Fibroblast of mammary gland (primary cell): ENCODE measurements around the gene CLIC1.

Experiments
- DNase-seq: peaks from one replicate; pipeline ENCODE4 v3.0.0-alpha.2; 2010; ENCODE audit warnings: low read depth
- H3K4me3 ChIP-seq: 2 replicates; pipeline ENCODE4 v1.5.1; 2011; ENCODE audit warnings: low read depth, mild to moderate bottlenecking, low read length, moderate library complexity; ENCODE audit not compliant: control insufficient read depth
- TF ChIP-seq, protein P1 (sequence below): conservative IDR thresholded peaks from 2 replicates; pipeline ENCODE4 v1.5.1; 2011; ENCODE audit warnings: low read depth, low read length, inconsistent platforms; ENCODE audit not compliant: control insufficient read depth, insufficient read depth

The CLIC1 gene

DNA sequence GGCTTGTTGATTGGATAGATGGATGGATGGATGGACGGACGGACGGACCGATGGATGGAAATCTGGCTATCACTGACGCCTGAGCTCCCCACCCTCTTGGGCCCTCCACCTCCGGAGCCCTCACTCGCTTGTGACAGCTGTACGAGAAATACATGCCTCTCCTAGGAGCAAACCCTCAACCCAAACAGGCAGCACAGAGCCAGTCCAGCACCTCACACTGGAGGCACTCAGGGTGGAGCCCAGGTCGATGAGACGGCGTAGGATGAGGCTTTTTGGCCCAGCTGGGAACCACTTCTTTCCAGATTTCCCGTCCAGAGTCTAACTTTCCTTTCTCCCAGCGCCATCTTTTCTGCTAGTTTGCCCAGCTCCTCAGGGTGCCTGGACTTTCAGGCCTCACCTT lies 52.7 kb downstream of the CLIC1 start:
- DNase-seq = no peak
- H3K4me3 ChIP-seq = no peak overlapping the region
- TF ChIP-seq, protein P1, sequence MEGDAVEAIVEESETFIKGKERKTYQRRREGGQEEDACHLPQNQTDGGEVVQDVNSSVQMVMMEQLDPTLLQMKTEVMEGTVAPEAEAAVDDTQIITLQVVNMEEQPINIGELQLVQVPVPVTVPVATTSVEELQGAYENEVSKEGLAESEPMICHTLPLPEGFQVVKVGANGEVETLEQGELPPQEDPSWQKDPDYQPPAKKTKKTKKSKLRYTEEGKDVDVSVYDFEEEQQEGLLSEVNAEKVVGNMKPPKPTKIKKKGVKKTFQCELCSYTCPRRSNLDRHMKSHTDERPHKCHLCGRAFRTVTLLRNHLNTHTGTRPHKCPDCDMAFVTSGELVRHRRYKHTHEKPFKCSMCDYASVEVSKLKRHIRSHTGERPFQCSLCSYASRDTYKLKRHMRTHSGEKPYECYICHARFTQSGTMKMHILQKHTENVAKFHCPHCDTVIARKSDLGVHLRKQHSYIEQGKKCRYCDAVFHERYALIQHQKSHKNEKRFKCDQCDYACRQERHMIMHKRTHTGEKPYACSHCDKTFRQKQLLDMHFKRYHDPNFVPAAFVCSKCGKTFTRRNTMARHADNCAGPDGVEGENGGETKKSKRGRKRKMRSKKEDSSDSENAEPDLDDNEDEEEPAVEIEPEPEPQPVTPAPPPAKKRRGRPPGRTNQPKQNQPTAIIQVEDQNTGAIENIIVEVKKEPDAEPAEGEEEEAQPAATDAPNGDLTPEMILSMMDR = no peak

DNA sequence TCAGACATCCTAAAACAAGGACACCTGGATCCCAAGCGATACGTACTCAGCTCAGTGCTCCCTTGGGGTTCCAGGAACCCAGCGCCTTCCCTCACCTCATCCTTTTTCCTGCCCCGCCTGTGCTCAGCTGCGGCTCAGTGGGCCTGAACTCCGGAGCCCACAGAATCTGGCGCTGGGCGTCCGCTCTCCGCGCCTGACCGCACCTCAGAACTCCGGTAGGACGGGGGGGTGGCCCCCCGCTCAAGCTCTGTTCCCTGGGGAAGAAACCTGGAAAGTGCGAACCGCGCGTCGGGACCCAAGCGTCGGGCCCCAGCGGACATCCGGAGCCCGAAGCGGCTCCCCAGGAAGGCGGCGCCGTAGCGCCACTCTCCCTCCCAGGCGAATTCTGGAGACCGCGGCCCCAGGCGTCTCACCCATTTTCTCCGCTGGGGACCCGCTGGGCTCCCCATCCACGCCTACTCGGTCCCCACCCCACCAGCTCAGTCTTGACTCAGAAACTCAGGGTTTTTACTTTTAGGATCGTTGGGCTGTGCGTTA lies 55.1 kb downstream of the CLIC1 start:
- DNase-seq = peak; percentile 19
- TF ChIP-seq, protein P1 = peak; percentile 10
- peak overlapping the region; percentile 38 for H3K4me3 ChIP-seq
